Activated naive CD4-positive, alpha-beta T cell treated with anti-CD3 and anti-CD28 coated beads, Interleukin-2, amount 50 U/mL, for 72 hours (primary cell): ENCODE data around the gene AMY1C. TPM values are rescaled to one million over a fixed set of nuclear protein-coding genes. Genes with fewer than 3 reads are reported as not detected.

Source experiments
- total RNA-seq, 2 donors: library from RNA; stranded (reverse); gene quantifications; one replicate each; pipeline ENCODE4 v1.2.3, GENCODE V29; 2022

Gene AMY1C
- total RNA-seq, 2 donors from 2014 or later, result not detected

Other genes with a start within 250 kb of the AMY1C start
- gene RNPC3, start 224.2 kb upstream of the AMY1C start, total RNA-seq, result 10 to 100 TPM; 22.6 to 26.7 TPM
- 1 to 10 TPM; 7.3 to 9.2 TPM for gene AMY2B, start 178.3 kb upstream of the AMY1C start, total RNA-seq
- gene AMY2A, start 132.5 kb upstream of the AMY1C start, total RNA-seq, result not detected
- gene AMY1A, start 94.1 kb upstream of the AMY1C start, total RNA-seq, result not detected
- not detected for gene AMY1B, start 53.7 kb upstream of the AMY1C start, total RNA-seq